Activated CD8-positive, alpha-beta memory T cell treated with anti-CD3 and anti-CD28 coated beads, Interleukin-2, amount 50 U/mL, for 48 hours (primary cell): ENCODE results near the gene ELAPOR2.
"Not testable (repeated sequence)": the region's sequence is repeated elsewhere in the genome, so short reads cannot be mapped to it uniquely, and the experiment has no call there.

Experiments used
- DNase-seq: peaks from one replicate; pipeline ENCODE4 v3.0.0-alpha.2; 2020

ELAPOR2 gene

GRCh38 chr7:87059525-87060287 lies at the start of gene ELAPOR2:
ELAPOR2 (minus strand) TSS chr7:87059654; CDS start chr7:87059513, 141 bp downstream.
- peak; percentile 89 for DNase-seq

GRCh38 chr7:87107949-87108776 lies 48.7 kb upstream of the ELAPOR2 start:
- no peak for DNase-seq

GRCh38 chr7:87106974-87107612 lies 47.6 kb upstream of the ELAPOR2 start:
- DNase-seq: no peak

- no peak for DNase-seq
Measured at GRCh38 chr7:87105401-87105800, 45.9 kb upstream of the ELAPOR2 start.

GRCh38 chr7:87100326-87100725 lies 40.9 kb upstream of the ELAPOR2 start:
- no peak for DNase-seq

GRCh38 chr7:87097375-87097774 lies 37.9 kb upstream of the ELAPOR2 start:
- DNase-seq: not testable (repeated sequence)

GRCh38 chr7:87094322-87094721 lies 34.9 kb upstream of the ELAPOR2 start:
- no peak for DNase-seq

- no peak for DNase-seq
Measured at GRCh38 chr7:87092568-87093091, 33.2 kb upstream of the ELAPOR2 start.

GRCh38 chr7:87091487-87092066 lies 32.1 kb upstream of the ELAPOR2 start:
- no peak for DNase-seq

- DNase-seq: no peak
Measured at GRCh38 chr7:87083865-87084519, 24.5 kb upstream of the ELAPOR2 start.

- DNase-seq: no peak
Measured at GRCh38 chr7:87082675-87083074, 23.2 kb upstream of the ELAPOR2 start.

- no peak for DNase-seq
Measured at GRCh38 chr7:87075671-87076404, 16.4 kb upstream of the ELAPOR2 start.

GRCh38 chr7:87067788-87068187 lies 8.3 kb upstream of the ELAPOR2 start:
- DNase-seq: no peak

- DNase-seq: no peak
Measured at GRCh38 chr7:87060288-87060537, 759 bp upstream of the ELAPOR2 start.

GRCh38 chr7:87058744-87059524 lies 520 bp downstream of the ELAPOR2 start:
- no peak for DNase-seq

- no peak for DNase-seq
Measured at GRCh38 chr7:87057210-87057609, 2.2 kb downstream of the ELAPOR2 start.

GRCh38 chr7:87056346-87056745 lies 3.1 kb downstream of the ELAPOR2 start:
- no peak for DNase-seq

GRCh38 chr7:87048839-87049238 lies 10.6 kb downstream of the ELAPOR2 start:
- DNase-seq: no peak

GRCh38 chr7:87046456-87046855 lies 13.0 kb downstream of the ELAPOR2 start:
- no peak for DNase-seq

GRCh38 chr7:87044713-87045112 lies 14.7 kb downstream of the ELAPOR2 start:
- DNase-seq: not testable (repeated sequence)

GRCh38 chr7:87041586-87041985 lies 17.9 kb downstream of the ELAPOR2 start:
- DNase-seq: not testable (repeated sequence)
